Mucosa of gallbladder (tissue), 1 donor: Measurements from ENCODE around the gene HRH1. TPM values are rescaled to one million over a fixed set of nuclear protein-coding genes. Genes with fewer than 3 reads are reported as not detected.

Experiments
- total RNA-seq: library from RNA; stranded (reverse); gene quantifications from one replicate; pipeline ENCODE4 v1.2.1, GENCODE V29; 2021
- donor health status: DM: no; HTN: no; CAD: no.

HRH1 gene
- total RNA-seq, 1 donor from 2014 or later: 5.6 TPM

Other genes with a start within 250 kb of the HRH1 start
- gene SLC6A1, start 161.7 kb upstream of the HRH1 start, total RNA-seq: 7.4 TPM
- gene ATG7, start 117.9 kb downstream of the HRH1 start, total RNA-seq: 32.0 TPM